Aorta (tissue), 5 donors: ENCODE measurements around the gene GLB1L2. TPM values are rescaled to one million over a fixed set of nuclear protein-coding genes. Genes with fewer than 3 reads are reported as not detected.
"Not testable (repeated sequence)": the region's sequence is repeated elsewhere in the genome, so short reads cannot be mapped to it uniquely, and the experiment has no call there.

ENCODE experiments used
- ATAC-seq: fragments of 200-7000 bp; cut with Tn5 transposase; one replicate; pipeline ENCODE4 v1.9.1; 2022; ENCODE audit warnings: moderate library complexity; ENCODE audit not compliant: low FRiP score
- DNase-seq, 2 donors: peaks; one replicate each; pipeline ENCODE4 v3.0.0-alpha.2; 2020
- H3K27ac ChIP-seq, 2 donors: one replicate each; pipeline ENCODE4 v1.5.1; 2013; ENCODE audit warnings: low read length in 2 of 2, mild to moderate bottlenecking in 2 of 2, moderate library complexity in 2 of 2, control low read depth in 1 of 2, inconsistent platforms in 1 of 2, low read depth in 1 of 2
- H3K27me3 ChIP-seq, 2 donors: one replicate each; pipeline ENCODE4 v1.6.1; 2013; ENCODE audit warnings: control low read depth in 1 of 2, low read length in 1 of 2, mild to moderate bottlenecking in 1 of 2, moderate library complexity in 1 of 2; ENCODE audit not compliant: insufficient read depth in 2 of 2, control insufficient read depth in 1 of 2
- H3K36me3 ChIP-seq, 2 donors: one replicate each; pipeline ENCODE4 v1.6.1; 2013; ENCODE audit warnings: control low read depth in 1 of 2, low read length in 1 of 2, mild to moderate bottlenecking in 1 of 2; ENCODE audit not compliant: insufficient read depth in 2 of 2, control insufficient read depth in 1 of 2
- H3K4me1 ChIP-seq, 2 donors: one replicate each; pipeline ENCODE4 v1.6.1; 2013; ENCODE audit warnings: low read length in 2 of 2, control low read depth in 1 of 2, mild to moderate bottlenecking in 1 of 2, moderate library complexity in 1 of 2; ENCODE audit not compliant: insufficient read depth in 2 of 2, control insufficient read depth in 1 of 2
- H3K4me3 ChIP-seq, 2 donors: one replicate each; pipeline ENCODE4 v1.5.1; 2013; ENCODE audit warnings: low read length in 2 of 2, control low read depth in 1 of 2, mild to moderate bottlenecking in 1 of 2
- H3K9me3 ChIP-seq: one replicate; pipeline ENCODE4 v1.6.1; 2013; ENCODE audit warnings: mild to moderate bottlenecking, low read length; ENCODE audit not compliant: control insufficient read depth
- WGBS, 2 donors: extraction: QIAGEN DNeasy Blood & Tissue Kit; methylation state at CpG; one replicate each; pipeline ENCODE4 v1.1.7; 2013; 5-methylcytosine and 5-hydroxymethylcytosine counted together
- intact Hi-C, 2 donors: fragments of 100-400 bp; cut with DNase I; formaldehyde crosslinking; loops; one replicate each; pipeline versions ENCODE4 v1.14.2 to v1.15.0; 2022
- polyA plus RNA-seq, 2 donors: library from polyadenylated mRNA; stranded (reverse); fragments of 200-250 nt; gene quantifications; one replicate each; pipeline ENCODE4 v1.2.3, GENCODE V29; 2013
- total RNA-seq, 2 donors: library from RNA; stranded (reverse); fragmentation: NEBNext Ultra II Directional; extraction: Animal tissue kit (Norgen Biotek cat#: 25700); gene quantifications; one replicate each; pipeline ENCODE4 v1.2.1, GENCODE V29; 2021
- donor health status: healthy with polysubstance abuse.
- donor health status: Bipolar disorder and iron deficiency.
- donor health status: DM: no; HTN: no; CAD: no.
- donor health status: DM: no; HTN: no; CAD: no.
- donor health status: DM: yes; HTN: yes; CAD: no.

GLB1L2 gene
- total and polyA plus RNA-seq, 4 donors = 0.94 to 2.2 (median 1.5) TPM; not detected in 1

DNA sequence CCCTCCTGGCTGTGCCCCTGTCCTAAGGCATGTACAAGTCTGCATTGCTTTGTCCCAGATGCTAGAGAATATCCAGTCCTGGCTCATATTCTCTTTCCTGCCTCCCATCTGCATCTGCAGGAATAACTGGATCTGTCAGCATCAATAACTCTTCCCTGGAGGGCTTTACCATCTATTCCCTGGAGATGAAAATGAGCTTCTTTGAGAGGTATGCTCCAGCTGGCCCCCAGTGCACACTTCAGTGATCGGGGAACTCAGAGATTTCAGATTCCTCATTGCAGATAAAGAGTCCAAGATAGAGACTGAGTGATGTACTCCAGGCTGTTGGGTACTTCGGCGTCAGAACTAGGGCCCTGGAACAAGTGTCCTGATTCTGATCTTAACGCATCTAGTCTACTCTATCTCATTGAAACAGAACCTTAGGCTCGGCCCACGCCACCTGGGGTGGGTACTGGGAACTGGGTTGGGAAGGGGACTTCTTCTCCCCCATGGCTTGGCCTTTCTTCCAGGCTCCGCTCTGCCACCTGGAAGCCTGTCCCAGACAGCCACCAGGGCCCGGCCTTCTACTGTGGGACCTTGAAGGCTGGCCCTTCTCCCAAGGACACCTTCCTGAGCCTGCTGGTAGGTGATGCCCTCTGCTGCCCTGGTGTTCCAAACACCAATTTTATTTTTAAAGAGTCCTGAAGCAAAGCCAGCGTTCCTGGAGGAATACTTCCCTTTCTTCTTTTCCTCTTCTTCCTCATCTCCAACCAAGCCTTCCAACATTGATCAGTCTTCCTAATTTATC, 17.8 kb upstream of the GLB1L2 start:
- H3K27me3 ChIP-seq = no peaks in the 10 kb centered on the region
- H3K4me1 ChIP-seq = no peaks in the 10 kb centered on the region
- no peak for ATAC-seq
- intact Hi-C loops = no loop called here
- DNase-seq = no peak
- 78 to 82% methylated on average over 8 to 9 of the region's 9 CpGs for WGBS, 2 donors
- no peaks in the 10 kb centered on the region for H3K36me3 ChIP-seq
- H3K4me3 ChIP-seq = no peak overlapping the region
- H3K27ac ChIP-seq = no peak overlapping the region
- H3K9me3 ChIP-seq = peaks cover 2% of the 10 kb centered on the region

- intact Hi-C loops = no loop called here
- Histone ChIP-seq H3K27me3 (no peaks in the 10 kb centered on the region), H3K9me3 (peaks cover 3% of the 10 kb centered on the region), H3K4me3 (no peak overlapping the region), H3K36me3 (no peaks in the 10 kb centered on the region), H3K4me1 (no peaks in the 10 kb centered on the region), H3K27ac (no peak overlapping the region)
- ATAC-seq (no peak), DNase-seq (no peak)
- 92 to 96% methylated on average over 3 of the region's 3 CpGs for WGBS, 2 donors
These were observed 14.7 kb upstream of the GLB1L2 start for GRCh38 chr11:134317103-134317502.

DNA sequence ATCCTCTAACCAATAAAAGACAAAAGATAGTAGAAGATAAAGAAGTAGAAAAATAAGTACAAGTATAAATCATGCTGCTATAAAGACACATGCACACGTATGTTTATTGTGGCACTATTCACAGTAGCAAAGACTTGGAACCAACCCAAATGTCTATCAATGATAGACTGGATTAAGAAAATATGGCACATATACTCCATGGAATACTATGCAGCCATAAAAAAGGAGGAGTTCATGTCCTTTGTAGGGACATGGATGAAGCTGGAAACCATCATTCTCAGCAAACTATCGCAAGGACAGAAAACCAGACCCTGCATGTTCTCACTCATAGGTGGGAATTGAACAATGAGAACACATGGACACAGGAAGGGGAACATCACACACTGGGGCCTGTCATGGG, 10.4 kb upstream of the GLB1L2 start:
- intact Hi-C loops, H3K27ac ChIP-seq, H3K4me1 ChIP-seq, H3K4me3 ChIP-seq, H3K36me3 ChIP-seq, DNase-seq, H3K9me3 ChIP-seq, H3K27me3 ChIP-seq, ATAC-seq: not testable (repeated sequence)
- 70 to 77% methylated on average over 2 of the region's 2 CpGs for WGBS, 2 donors

- ATAC-seq = no peak
- H3K27ac ChIP-seq = no peak overlapping the region
These were observed 9.2 kb upstream of the GLB1L2 start for GRCh38 chr11:134322553-134322952.

GRCh38 chr11:134328433-134328832, 3.4 kb upstream of the GLB1L2 start:
- Histone ChIP-seq H3K4me1 (no peaks in the 10 kb centered on the region), H3K4me3 (no peak overlapping the region), H3K9me3 (no peaks in the 10 kb centered on the region), H3K27me3 (no peaks in the 10 kb centered on the region), H3K36me3 (no peaks in the 10 kb centered on the region), H3K27ac (no peak overlapping the region)
- DNase-seq = no peak
- intact Hi-C loops = no loop called here
- 94 to 100% methylated on average over 1 of the region's 1 CpG for WGBS, 2 donors
- no peak for ATAC-seq

More at GRCh38 chr11:134322553-134322952, 9.2 kb upstream of the GLB1L2 start:
- intact Hi-C loops = no loop called here
- no peak overlapping the region for H3K4me3 ChIP-seq
- peaks cover 1% of the 10 kb centered on the region for H3K9me3 ChIP-seq
- H3K27me3 ChIP-seq = no peaks in the 10 kb centered on the region
- no peaks in the 10 kb centered on the region for H3K36me3 ChIP-seq
- DNase-seq = no peak
- 86 to 90% methylated on average over 4 of the region's 4 CpGs for WGBS, 2 donors
- H3K4me1 ChIP-seq = no peaks in the 10 kb centered on the region

DNA sequence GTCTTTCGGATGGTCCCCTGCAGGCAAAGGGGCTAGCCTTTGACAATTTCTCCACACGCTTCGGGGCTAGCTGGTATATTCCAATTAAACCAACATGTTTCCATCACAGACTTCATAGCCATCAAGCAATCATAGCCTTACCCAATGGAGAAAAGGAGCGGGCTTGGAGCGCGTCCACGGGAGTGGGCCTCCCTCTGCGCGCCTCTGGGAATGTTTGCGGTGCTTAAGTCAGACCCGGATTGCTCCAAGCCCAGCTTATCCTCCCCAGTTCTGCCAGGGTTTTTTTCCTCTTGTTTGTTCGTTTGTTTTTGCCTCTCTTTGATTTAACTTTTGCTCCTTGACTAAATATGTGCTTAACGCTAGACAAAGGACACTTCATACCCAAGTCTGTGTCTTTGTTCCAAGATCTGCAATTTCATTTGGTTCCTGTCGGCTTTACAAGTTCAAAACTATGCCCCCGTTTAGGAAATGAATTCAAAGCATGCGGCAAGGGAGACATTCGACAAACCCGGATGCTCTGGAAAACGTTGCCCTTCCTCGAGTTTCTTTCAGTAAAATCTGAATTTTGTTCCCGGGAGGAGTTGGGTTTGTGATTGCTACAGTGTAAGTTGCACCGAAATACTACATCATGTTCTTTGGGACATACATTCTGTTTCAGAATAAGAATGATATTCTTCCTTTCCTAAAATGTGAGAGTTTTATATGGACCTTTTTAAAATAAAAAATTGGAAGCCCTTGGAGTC, 1.0 kb upstream of the GLB1L2 start:
- Histone ChIP-seq H3K36me3 (no peaks in the 10 kb centered on the region), H3K9me3 (no peaks in the 10 kb centered on the region), H3K27ac (no peak overlapping the region), H3K4me1 (no peaks in the 10 kb centered on the region), H3K27me3 (no peaks in the 10 kb centered on the region), H3K4me3 (peak overlapping the region in 1 of 2 donors; percentile 66)
- ATAC-seq (no peak), DNase-seq (no peak)
- intact Hi-C loops = loop anchor here in 1 of 2 donors (5.0 kb wide), 1 partner anchor 78 kb away; the partner anchor contains the start of genes ACAD8 and THYN1
- 27 to 33% methylated on average over 22 of the region's 22 CpGs for WGBS, 2 donors

DNA sequence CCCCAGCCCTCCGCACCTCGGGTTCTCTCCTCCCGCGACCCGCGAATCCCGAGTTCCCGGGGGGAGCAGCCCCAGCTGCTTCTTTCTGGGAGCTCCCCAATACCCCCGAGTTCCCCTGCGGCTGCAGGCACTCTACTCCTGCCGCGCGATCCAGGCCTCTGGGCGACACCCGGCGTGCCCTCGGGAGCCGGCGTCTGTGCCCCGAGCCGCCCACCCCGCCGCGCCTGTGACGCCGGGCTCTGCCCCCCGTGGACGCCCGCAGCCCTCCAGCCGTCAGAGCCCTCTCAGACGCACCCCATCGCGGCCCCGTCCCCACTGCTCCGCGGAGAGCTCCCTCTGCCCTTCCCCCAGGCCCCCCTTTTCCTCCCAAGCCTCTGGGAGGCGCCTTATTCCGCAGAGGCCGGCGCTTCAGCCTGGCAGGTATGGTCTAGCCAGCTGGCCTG, 422 bp downstream of the GLB1L2 start:
- Histone ChIP-seq H3K4me1 (no peaks in the 10 kb centered on the region), H3K36me3 (no peaks in the 10 kb centered on the region), H3K9me3 (no peaks in the 10 kb centered on the region), H3K27ac (no peak overlapping the region), H3K27me3 (no peaks in the 10 kb centered on the region), H3K4me3 (peak overlapping the region in 1 of 2 donors; percentile 66)
- DNase-seq (no peak), ATAC-seq (peak; percentile 19)
- WGBS, 2 donors = 2% methylated on average over 39 to 40 of the region's 40 CpGs
- intact Hi-C loops = loop anchor here in 1 of 2 donors (5.0 kb wide), 1 partner anchor 80 kb away; the partner anchor contains the start of genes ACAD8 and THYN1

- ATAC-seq (no peak), DNase-seq (no peak)
- intact Hi-C loops = loop anchor here in 1 of 2 donors (5.0 kb wide), 1 partner anchor 80 kb away; the partner anchor contains the start of genes ACAD8 and THYN1
- 58 to 67% methylated on average over 7 of the region's 7 CpGs for WGBS, 2 donors
- Histone ChIP-seq H3K4me1 (no peaks in the 10 kb centered on the region), H3K36me3 (no peaks in the 10 kb centered on the region), H3K27ac (no peak overlapping the region), H3K9me3 (no peaks in the 10 kb centered on the region), H3K4me3 (no peak overlapping the region), H3K27me3 (no peaks in the 10 kb centered on the region)
These were observed 994 bp downstream of the GLB1L2 start for GRCh38 chr11:134332782-134333181.
